Measurements from ENCODE around the gene AMDHD1. TPM values are rescaled to one million over a fixed set of nuclear protein-coding genes. Genes with fewer than 3 reads are reported as not detected.

AMDHD1 gene
- total RNA-seq, result 0.14 and 0.22 TPM in 2 replicates

GRCh38 chr12:95943330-95943842, at the start of gene AMDHD1:
TSS of gene AMDHD1 (plus strand) at chr12:95943331. CDS start at chr12:95943399, 68 bp downstream.

GRCh38 chr12:95942524-95943329, 404 bp upstream of the AMDHD1 start, which contains the start of gene CCDC38:
TSS of gene CCDC38 (minus strand) at chr12:95942614. CDS start at chr12:95936509, 6,105 bp downstream.

GRCh38 chr12:95996034-95996658, 53.0 kb downstream of the AMDHD1 start, which contains the start of gene HAL:
TSS of gene HAL (minus strand) at chr12:95996344. CDS start at chr12:95995910, 434 bp downstream.

Other genes with a start within 250 kb of the AMDHD1 start
- 5.5 and 16.3 TPM in 2 replicates for gene NTN4, start 152.6 kb upstream of the AMDHD1 start, total RNA-seq
- 4.6 and 7.4 TPM in 2 replicates for gene SNRPF, start 84.4 kb upstream of the AMDHD1 start, total RNA-seq
- gene CCDC38, start 717 bp upstream of the AMDHD1 start, total RNA-seq, result under 0.01 TPM in 1 of 2 replicates, not detected in the other
- gene HAL, start 53.0 kb downstream of the AMDHD1 start, total RNA-seq, result not detected in 2 replicates
- 47.4 and 72.4 TPM in 2 replicates for gene LTA4H, start 92.3 kb downstream of the AMDHD1 start, total RNA-seq